HepG2 (cell line): ENCODE measurements around the gene IFNLR1. TPM values are rescaled to one million over a fixed set of nuclear protein-coding genes. Genes with fewer than 3 reads are reported as not detected.

Experiments
- ARID5B ChIP-seq: IDR thresholded peaks from 2 replicates; pipeline ENCODE4 v1.4.0; 2020; ENCODE audit warnings: mild to moderate bottlenecking, missing genetic modification reagents
- ASH2L ChIP-seq: fragments of 300-600, 200-600 bp; sonication (generic); IDR thresholded peaks from 2 replicates; pipeline ENCODE4 v1.7.0; 2017; ENCODE audit warnings: low read depth, mild to moderate bottlenecking, moderate library complexity, mixed read lengths, low read length; ENCODE audit not compliant: insufficient read length
- ATF3 ChIP-seq: sonication (generic); formaldehyde crosslinking; IDR thresholded peaks from 2 replicates; pipeline ENCODE4 v1.4.0; 2020; ENCODE audit warnings: missing genetic modification reagents
- CREB1 ChIP-seq, 2 experiments: fragments of 450-650 bp in 1 of 2; IDR thresholded peaks; 2 replicates each; pipeline ENCODE4 v1.6.1; 2016 to 2017; ENCODE audit warnings: control low read depth in 1 of 2, mild to moderate bottlenecking in 1 of 2, missing compliant biosample characterization in 1 of 2, missing genetic modification characterization in 1 of 2
- ETV5 ChIP-seq: IDR thresholded peaks from 2 replicates; pipeline ENCODE4 v1.6.1; 2018; ENCODE audit warnings: missing biosample characterization, missing genetic modification reagents, inconsistent platforms, borderline replicate concordance
- FOXA3 ChIP-seq: IDR thresholded peaks from 2 replicates; pipeline ENCODE4 v1.6.1; 2016; ENCODE audit warnings: missing genetic modification reagents, missing compliant biosample characterization
- HDAC2 ChIP-seq: sonication (generic); formaldehyde crosslinking; IDR thresholded peaks from 2 replicates; pipeline ENCODE4 v1.4.0; 2020; ENCODE audit warnings: missing genetic modification reagents
- IKZF4 ChIP-seq: sonication (generic); formaldehyde crosslinking; IDR thresholded peaks from 2 replicates; pipeline ENCODE4 v1.5.1; 2020; ENCODE audit warnings: borderline replicate concordance, mild to moderate bottlenecking, low read depth, missing genetic modification reagents; ENCODE audit errors: not compliant biosample characterization
- KAT7 ChIP-seq: IDR thresholded peaks from 2 replicates; pipeline ENCODE4 v1.6.1; 2018; ENCODE audit warnings: borderline replicate concordance, missing compliant biosample characterization
- KLF11 ChIP-seq: IDR thresholded peaks from 2 replicates; pipeline ENCODE4 v1.6.1; 2016; ENCODE audit warnings: missing compliant biosample characterization
- MIER3 ChIP-seq: IDR thresholded peaks from 2 replicates; pipeline ENCODE4 v1.6.1; 2016; ENCODE audit warnings: missing compliant biosample characterization, borderline replicate concordance
- NR2F6 ChIP-seq, 2 experiments: IDR thresholded peaks; 2 replicates each; pipeline ENCODE4 v1.6.1; 2016; ENCODE audit warnings: antibody characterized with exemption in 1 of 2, mild to moderate bottlenecking in 1 of 2
- SOX5 ChIP-seq: IDR thresholded peaks from 2 replicates; pipeline ENCODE4 v1.6.1; 2016; ENCODE audit warnings: borderline replicate concordance
- SRSF1 ChIP-seq: fragments of 200-400 bp; formaldehyde crosslinking; optimal IDR thresholded peaks from 2 replicates; pipeline ENCODE3; 2017; ENCODE audit warnings: mild to moderate bottlenecking, low read depth, low read length, moderate library complexity
- THAP11 ChIP-seq: IDR thresholded peaks from 2 replicates; pipeline ENCODE4 v1.6.1; 2016; ENCODE audit warnings: missing biosample characterization, missing genetic modification reagents
- ZFP90 ChIP-seq: sonication (generic); formaldehyde crosslinking; IDR thresholded peaks from 2 replicates; pipeline ENCODE4 v1.8.0; 2022; ENCODE audit warnings: missing genetic modification reagents, mild to moderate bottlenecking, inconsistent platforms, borderline replicate concordance
- ZNF3 ChIP-seq: IDR thresholded peaks from 2 replicates; pipeline ENCODE4 v1.7.0; 2017; ENCODE audit warnings: inconsistent platforms
- ZNF780A ChIP-seq: sonication (generic); formaldehyde crosslinking; IDR thresholded peaks from 2 replicates; pipeline ENCODE4 v1.8.0; 2022; ENCODE audit warnings: mild to moderate bottlenecking, missing genetic modification reagents, moderate library complexity
- ZSCAN30 ChIP-seq: sonication (generic); formaldehyde crosslinking; IDR thresholded peaks from 2 replicates; pipeline ENCODE4 v1.5.0; 2020; ENCODE audit warnings: mild to moderate bottlenecking, missing genetic modification reagents
- polyA plus RNA-seq, 8 experiments: library from polyadenylated mRNA; depleted of rRNA in 3 of 8; stranded (reverse) in 7 of 8; unstranded in 1 of 8; fragments of >200 nt; fragmentation: Illumina TruSeq in 4 of 8; extraction: Trizol in 4 of 8; gene quantifications; 2 replicates each; pipeline versions ENCODE4 v1.2.1 to v1.2.3, GENCODE V29; 2011 to 2016; ENCODE audit warnings: low read depth in 4 of 8, missing spikeins in 1 of 8, mixed read lengths in 1 of 8; ENCODE audit not compliant: insufficient read depth in 1 of 8
- total RNA-seq, 5 experiments: library from RNA; depleted of rRNA; stranded (reverse); fragments of >200 nt; fragmentation: Illumina TruSeq; extraction: Trizol; gene quantifications; 2 replicates each; pipeline ENCODE4 v1.2.3, GENCODE V29; 2016; ENCODE audit warnings: low read depth in 1 of 5
- TF ChIP-seq, protein P1 (sequence below): sonication (generic); formaldehyde crosslinking; IDR thresholded peaks from 2 replicates; pipeline ENCODE4 v1.5.0; 2020; ENCODE audit warnings: missing genetic modification reagents
- TF ChIP-seq, protein P2 (sequence below): sonication (generic); formaldehyde crosslinking; IDR thresholded peaks from 2 replicates; pipeline ENCODE4 v1.4.0; 2020; ENCODE audit warnings: missing genetic modification reagents, mild to moderate bottlenecking, borderline replicate concordance

The IFNLR1 gene
- total and polyA plus RNA-seq, 2 of the 13 experiments (the other 11 are each of a cell fraction or from before 2014, with no cell fraction given) = 3.8 to 8.5 TPM

GRCh38 chr1:24119859-24120756 lies 67.0 kb downstream of the IFNLR1 start (continued):
- TF ChIP-seq ATF3 (CRISPR knock-in tag) = no peak
- TF ChIP-seq ASH2L = peak; percentile 58
- peak; percentile 74 for TF ChIP-seq HDAC2 (CRISPR knock-in tag)
- TF ChIP-seq ZNF780A (CRISPR knock-in tag) = 0 out of 2 replicates have a peak, but pooled peaks have one; percentile 33
- TF ChIP-seq ZNF3 (CRISPR knock-in tag) = peak; percentile 76; the same call in 1 of the 2 replicates
- TF ChIP-seq ZSCAN30 = no peak
- no peak for TF ChIP-seq CREB1 (IDR thresholded peaks at IDR 0.05)
- TF ChIP-seq CREB1 (CRISPR knock-in tag; IDR thresholded peaks at IDR 0.05) = peak; percentile 69
- TF ChIP-seq KLF11 (CRISPR knock-in tag) = 0 out of 2 replicates have a peak, but pooled peaks have one; percentile 43
- TF ChIP-seq FOXA3 (CRISPR knock-in tag) = peak; percentile 35
- peak; percentile 38 for TF ChIP-seq ZFP90
- TF ChIP-seq SOX5 (CRISPR knock-in tag) = peak; percentile 67
- TF ChIP-seq, protein P1, sequence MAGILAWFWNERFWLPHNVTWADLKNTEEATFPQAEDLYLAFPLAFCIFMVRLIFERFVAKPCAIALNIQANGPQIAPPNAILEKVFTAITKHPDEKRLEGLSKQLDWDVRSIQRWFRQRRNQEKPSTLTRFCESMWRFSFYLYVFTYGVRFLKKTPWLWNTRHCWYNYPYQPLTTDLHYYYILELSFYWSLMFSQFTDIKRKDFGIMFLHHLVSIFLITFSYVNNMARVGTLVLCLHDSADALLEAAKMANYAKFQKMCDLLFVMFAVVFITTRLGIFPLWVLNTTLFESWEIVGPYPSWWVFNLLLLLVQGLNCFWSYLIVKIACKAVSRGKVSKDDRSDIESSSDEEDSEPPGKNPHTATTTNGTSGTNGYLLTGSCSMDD (CRISPR knock-in tag) = no peak
- peak; percentile 28 for TF ChIP-seq IKZF4 (CRISPR knock-in tag)
- TF ChIP-seq KAT7 (CRISPR knock-in tag) = no peak
- TF ChIP-seq ARID5B (CRISPR knock-in tag) = peak; percentile 61
- peak; percentile 51 for TF ChIP-seq THAP11
- peak; percentile 6 for TF ChIP-seq ETV5 (CRISPR knock-in tag)
- no peak for TF ChIP-seq NR2F6 (IDR thresholded peaks at IDR 0.05)
- TF ChIP-seq NR2F6 (CRISPR knock-in tag; IDR thresholded peaks at IDR 0.05) = peak; percentile 57; the same call in 1 of the 2 replicates
- TF ChIP-seq SRSF1 = peak; percentile 40
- TF ChIP-seq MIER3 (CRISPR knock-in tag) = 0 out of 2 replicates have a peak, but pooled peaks have one; percentile 20
- TF ChIP-seq, protein P2, sequence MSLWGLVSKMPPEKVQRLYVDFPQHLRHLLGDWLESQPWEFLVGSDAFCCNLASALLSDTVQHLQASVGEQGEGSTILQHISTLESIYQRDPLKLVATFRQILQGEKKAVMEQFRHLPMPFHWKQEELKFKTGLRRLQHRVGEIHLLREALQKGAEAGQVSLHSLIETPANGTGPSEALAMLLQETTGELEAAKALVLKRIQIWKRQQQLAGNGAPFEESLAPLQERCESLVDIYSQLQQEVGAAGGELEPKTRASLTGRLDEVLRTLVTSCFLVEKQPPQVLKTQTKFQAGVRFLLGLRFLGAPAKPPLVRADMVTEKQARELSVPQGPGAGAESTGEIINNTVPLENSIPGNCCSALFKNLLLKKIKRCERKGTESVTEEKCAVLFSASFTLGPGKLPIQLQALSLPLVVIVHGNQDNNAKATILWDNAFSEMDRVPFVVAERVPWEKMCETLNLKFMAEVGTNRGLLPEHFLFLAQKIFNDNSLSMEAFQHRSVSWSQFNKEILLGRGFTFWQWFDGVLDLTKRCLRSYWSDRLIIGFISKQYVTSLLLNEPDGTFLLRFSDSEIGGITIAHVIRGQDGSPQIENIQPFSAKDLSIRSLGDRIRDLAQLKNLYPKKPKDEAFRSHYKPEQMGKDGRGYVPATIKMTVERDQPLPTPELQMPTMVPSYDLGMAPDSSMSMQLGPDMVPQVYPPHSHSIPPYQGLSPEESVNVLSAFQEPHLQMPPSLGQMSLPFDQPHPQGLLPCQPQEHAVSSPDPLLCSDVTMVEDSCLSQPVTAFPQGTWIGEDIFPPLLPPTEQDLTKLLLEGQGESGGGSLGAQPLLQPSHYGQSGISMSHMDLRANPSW = no peak
